Measurements from ENCODE around the gene ZSCAN23. TPM values are rescaled to one million over a fixed set of nuclear protein-coding genes. Genes with fewer than 3 reads are reported as not detected.
"Not testable (repeated sequence)": the region's sequence is repeated elsewhere in the genome, so short reads cannot be mapped to it uniquely, and the experiment has no call there.

ZSCAN23 gene
- polyA plus RNA-seq: under 1 TPM in 2 of 3 donors, not detected in 1; 0.18 to 0.75 TPM

DNA sequence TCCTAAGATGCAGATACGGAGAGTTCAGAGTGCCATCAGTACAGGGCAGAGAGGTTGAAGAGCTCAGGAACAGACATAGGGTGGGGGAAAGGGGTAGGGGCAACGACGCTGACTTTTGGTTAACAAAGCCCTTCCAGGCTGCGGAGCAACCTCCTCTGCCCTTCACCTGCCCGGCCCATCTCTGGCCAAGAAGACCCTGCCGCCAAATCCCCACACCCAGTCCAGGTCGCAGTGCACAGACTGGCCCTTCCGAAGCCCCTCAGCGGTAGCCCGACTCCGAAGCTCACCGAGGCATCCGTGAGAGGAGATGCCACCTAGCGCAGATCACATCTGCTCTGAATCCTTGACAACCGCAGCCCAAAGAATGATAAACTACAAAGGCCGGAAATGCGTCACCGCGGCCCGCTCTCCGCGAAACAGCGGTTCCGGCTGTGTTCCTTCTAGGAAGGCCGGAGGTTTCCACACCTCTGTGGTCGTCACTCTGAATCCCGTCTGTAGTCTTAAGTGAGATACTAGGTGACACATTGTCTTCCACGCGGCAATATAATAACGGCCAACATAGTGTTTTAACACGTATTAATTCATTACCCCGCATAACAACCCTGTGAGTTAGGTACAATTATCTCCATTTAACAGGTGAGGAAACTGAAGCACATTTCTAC, at the start of gene ZSCAN23:
ZSCAN23 (minus strand) TSS at position 380 of the 662 bp plus-strand sequence. CDS start 7,225 bp downstream, outside the sequence.
- no peak within 1 kb of the TSS for H3K27ac ChIP-seq (ENCODE audit: low read depth, low read length)
- WGBS, 3 donors: 0 to 1% (median 1%) methylated on average over 32 of the region's 32 CpGs

GRCh38 chr6:28491984-28492317, 48.7 kb upstream of the ZSCAN23 start:
- no peak overlapping the region for H3K27ac ChIP-seq (ENCODE audit: low read depth, low read length)
- 39 to 52% (median 48%) methylated on average over 3 of the region's 3 CpGs for WGBS, 3 donors

- H3K27ac ChIP-seq (ENCODE audit: low read depth, low read length): no peak overlapping the region
- WGBS, 3 donors: 8 to 14% (median 9%) methylated on average over 23 of the region's 23 CpGs
Observed at GRCh38 chr6:28490205-28490890, 47.1 kb upstream of the ZSCAN23 start.

DNA sequence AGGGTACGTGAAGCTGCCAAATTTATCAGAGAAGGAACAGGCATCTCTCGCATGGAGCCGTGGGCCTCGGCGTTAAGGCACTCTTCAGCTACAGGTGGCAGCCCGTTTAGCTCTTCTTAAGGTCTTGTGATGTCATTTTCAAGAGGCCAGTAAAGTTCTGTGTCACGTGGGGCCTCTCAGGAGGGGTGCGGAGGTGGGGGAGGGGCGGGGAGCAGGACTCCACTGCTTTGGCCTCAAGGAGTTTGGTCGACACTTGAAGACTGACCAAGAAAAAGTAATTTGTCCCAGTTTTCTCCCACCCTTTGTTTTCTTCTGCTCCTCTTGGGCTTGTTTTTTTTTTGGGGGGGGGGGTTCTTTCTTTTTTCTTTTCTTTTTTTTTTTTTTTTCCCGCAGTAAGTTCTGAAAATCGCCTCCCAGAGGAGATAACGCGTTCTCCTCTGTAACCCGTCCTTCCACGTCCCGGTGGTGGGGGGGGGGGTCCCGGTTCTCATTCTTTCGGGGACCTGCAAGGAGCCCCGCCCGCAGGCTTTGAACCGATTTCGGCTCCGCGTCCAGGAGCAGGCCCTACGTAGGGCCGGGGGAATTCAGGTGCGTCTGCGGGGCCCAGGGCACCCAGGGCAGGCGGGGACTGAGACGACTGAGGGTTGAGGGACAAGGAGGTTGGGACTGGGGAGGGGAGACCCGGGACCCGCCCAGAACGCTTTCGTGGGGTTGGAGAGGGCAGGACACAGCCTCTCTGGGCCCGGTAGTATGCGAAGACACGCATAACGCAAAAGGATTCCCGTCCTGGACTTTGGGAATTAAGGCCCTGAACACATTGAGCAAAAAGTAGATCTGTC, 46.3 kb upstream of the ZSCAN23 start:
- H3K27ac ChIP-seq (ENCODE audit: low read depth, low read length): no peak overlapping the region
- WGBS, 3 donors: 2 to 6% (median 3%) methylated on average over 40 of the region's 40 CpGs

GRCh38 chr6:28488916-28489365, 45.6 kb upstream of the ZSCAN23 start:
- WGBS, 3 donors: 11 to 29% (median 14%) methylated on average over 14 of the region's 14 CpGs
- no peak overlapping the region for H3K27ac ChIP-seq (ENCODE audit: low read depth, low read length)

DNA sequence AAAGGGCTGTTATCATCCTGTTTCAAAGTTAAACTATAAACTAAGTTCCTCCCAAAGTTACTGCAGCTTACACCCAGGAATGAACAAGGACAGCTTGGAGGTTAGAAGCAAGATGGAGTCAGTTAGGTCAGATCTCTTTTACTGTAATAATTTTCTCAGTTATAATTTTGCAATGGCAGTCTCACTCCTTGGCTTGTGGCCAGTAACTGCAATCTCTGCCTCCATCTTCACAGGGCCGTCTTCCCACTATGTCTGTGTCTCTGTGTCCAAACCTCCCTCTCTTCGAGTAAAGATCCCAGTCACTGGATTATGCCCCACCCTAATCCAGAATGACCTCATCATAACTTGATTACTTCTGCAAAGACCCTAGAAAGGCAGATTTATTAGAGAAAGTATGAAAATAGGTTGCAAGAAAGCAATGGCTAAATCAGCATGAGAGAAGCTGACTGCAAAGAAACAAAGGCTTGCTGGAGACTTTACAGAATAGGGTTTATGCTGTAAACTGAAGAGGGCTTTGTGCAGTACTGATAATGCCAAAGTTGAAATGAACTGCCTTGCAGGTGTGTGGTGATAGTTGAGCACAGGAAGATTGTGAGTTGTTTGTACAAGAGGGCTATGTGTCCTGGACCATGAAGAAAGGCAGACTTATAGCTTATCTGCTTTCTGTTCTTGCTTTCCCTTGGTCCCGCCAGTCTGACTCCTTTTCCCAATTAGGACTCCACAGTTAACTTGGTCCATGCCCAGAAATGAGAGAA, 43.9 kb upstream of the ZSCAN23 start:
- H3K27ac ChIP-seq (ENCODE audit: low read depth, low read length): no peak overlapping the region
- WGBS, 3 donors: 59 to 66% (median 66%) methylated on average over 3 of the region's 3 CpGs

- 78 to 87% (median 86%) methylated on average over 1 of the region's 1 CpG for WGBS, 3 donors
- no peak overlapping the region for H3K27ac ChIP-seq (ENCODE audit: low read depth, low read length)
Observed at GRCh38 chr6:28486533-28486932, 43.2 kb upstream of the ZSCAN23 start.

- 82 to 89% (median 87%) methylated on average over 3 of the region's 3 CpGs for WGBS, 3 donors
- no peak overlapping the region for H3K27ac ChIP-seq (ENCODE audit: low read depth, low read length)
Observed at GRCh38 chr6:28485482-28485881, 42.2 kb upstream of the ZSCAN23 start.

- 55 to 71% (median 67%) methylated on average over 9 of the region's 9 CpGs for WGBS, 3 donors
Observed at GRCh38 chr6:28480253-28480932, 37.1 kb upstream of the ZSCAN23 start.

GRCh38 chr6:28478518-28478917, 35.2 kb upstream of the ZSCAN23 start:
- no peak overlapping the region for H3K27ac ChIP-seq (ENCODE audit: low read depth, low read length)
- 42 to 56% (median 47%) methylated on average over 12 of the region's 12 CpGs for WGBS, 3 donors

More at GRCh38 chr6:28480253-28480932, 37.1 kb upstream of the ZSCAN23 start:
- H3K27ac ChIP-seq (ENCODE audit: low read depth, low read length): no peak overlapping the region

DNA sequence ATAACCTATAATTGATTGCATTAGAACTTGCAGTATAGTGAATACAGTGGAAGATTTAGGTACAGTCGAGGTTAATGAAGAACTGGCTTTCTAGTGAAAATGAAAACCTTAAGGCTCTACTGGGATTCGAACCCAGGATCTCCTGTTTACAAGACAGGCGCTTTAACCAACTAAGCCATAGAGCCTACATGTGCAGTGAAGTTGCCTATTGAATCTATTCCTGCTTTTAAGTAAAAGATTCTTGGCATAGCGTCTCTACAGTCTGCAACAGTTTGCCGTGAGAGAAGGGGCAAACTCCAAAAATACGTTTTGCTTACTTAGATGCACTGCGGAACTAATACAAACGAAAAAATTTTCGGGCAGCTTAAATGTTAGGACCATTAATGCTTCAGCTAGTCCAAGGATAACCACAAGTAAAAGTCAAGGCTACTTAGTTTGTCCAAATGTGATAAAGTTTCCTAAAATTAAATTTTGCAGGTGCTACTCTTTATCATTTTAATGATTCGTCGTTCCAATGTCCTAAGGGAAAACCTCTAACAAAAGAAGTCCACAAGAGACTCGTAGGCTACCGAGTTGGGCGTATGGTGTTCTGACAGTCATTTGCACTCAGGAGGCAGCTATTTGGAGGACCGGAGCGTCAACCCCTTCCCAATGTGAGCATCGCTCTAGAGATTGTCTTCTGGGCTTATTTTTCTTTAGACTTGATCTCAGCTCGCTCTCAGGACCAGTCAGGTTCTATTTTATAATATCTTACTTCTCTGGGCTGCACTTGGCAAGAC, 31.3 kb upstream of the ZSCAN23 start:
- 3 to 8% (median 4%) methylated on average over 18 of the region's 18 CpGs for WGBS, 3 donors
- no peak overlapping the region for H3K27ac ChIP-seq (ENCODE audit: low read depth, low read length)

- H3K27ac ChIP-seq (ENCODE audit: low read depth, low read length): not testable (repeated sequence)
- 89 to 96% (median 93%) methylated on average over 35 to 45 of the region's 45 CpGs for WGBS, 3 donors
Observed at GRCh38 chr6:28469153-28469745, 26.0 kb upstream of the ZSCAN23 start.

- H3K27ac ChIP-seq (ENCODE audit: low read depth, low read length): no peak overlapping the region
Observed at GRCh38 chr6:28468056-28468455, 24.8 kb upstream of the ZSCAN23 start.

GRCh38 chr6:28462401-28462800, 19.1 kb upstream of the ZSCAN23 start:
- no peak overlapping the region for H3K27ac ChIP-seq (ENCODE audit: low read depth, low read length)
- WGBS, 3 donors: 41 to 55% (median 43%) methylated on average over 2 of the region's 2 CpGs

More at GRCh38 chr6:28468056-28468455, 24.8 kb upstream of the ZSCAN23 start:
- WGBS, 3 donors: 69 to 88% (median 80%) methylated on average over 7 of the region's 7 CpGs

GRCh38 chr6:28458568-28458967, 15.3 kb upstream of the ZSCAN23 start:
- WGBS, 3 donors: 56 to 85% (median 77%) methylated on average over 1 of the region's 1 CpG
- no peak overlapping the region for H3K27ac ChIP-seq (ENCODE audit: low read depth, low read length)

GRCh38 chr6:28449056-28449455, 5.8 kb upstream of the ZSCAN23 start:
- H3K27ac ChIP-seq (ENCODE audit: low read depth, low read length): no peak overlapping the region
- WGBS, 3 donors: 84 to 100% (median 100%) methylated on average over 1 of the region's 1 CpG

DNA sequence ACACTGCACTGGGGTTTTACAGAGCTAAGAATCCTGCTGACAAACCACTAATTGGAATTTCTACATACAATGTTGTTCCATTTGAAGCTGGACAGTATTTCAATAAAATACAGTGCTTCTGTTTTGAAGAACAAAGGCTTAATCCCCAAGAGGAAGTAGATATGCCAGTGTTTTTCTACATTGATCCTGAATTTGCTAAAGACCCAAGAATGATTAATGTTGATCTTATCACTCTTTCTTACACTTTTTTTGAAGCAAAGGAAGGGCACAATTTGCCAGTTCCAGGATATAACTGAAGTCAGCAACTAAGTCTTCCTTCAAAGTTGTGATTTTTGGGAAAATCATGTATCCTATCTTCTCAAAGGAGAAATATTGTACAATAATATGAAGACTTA, 4.2 kb upstream of the ZSCAN23 start:
- H3K27ac ChIP-seq (ENCODE audit: low read depth, low read length): not testable (repeated sequence)
